HL-60/S4 (cell line): ENCODE measurements around the gene SSX2IP.
"Not testable (repeated sequence)": the region's sequence is repeated elsewhere in the genome, so short reads cannot be mapped to it uniquely, and the experiment has no call there.

Experiments
- in situ Hi-C: fragments of 300-500 bp; cut with MboI; formaldehyde crosslinking; loops from 2 replicates; pipeline ENCODE4 v1.14.3; 2022; ENCODE audit warnings: low sequenced_read_pairs

The SSX2IP gene, protein sequence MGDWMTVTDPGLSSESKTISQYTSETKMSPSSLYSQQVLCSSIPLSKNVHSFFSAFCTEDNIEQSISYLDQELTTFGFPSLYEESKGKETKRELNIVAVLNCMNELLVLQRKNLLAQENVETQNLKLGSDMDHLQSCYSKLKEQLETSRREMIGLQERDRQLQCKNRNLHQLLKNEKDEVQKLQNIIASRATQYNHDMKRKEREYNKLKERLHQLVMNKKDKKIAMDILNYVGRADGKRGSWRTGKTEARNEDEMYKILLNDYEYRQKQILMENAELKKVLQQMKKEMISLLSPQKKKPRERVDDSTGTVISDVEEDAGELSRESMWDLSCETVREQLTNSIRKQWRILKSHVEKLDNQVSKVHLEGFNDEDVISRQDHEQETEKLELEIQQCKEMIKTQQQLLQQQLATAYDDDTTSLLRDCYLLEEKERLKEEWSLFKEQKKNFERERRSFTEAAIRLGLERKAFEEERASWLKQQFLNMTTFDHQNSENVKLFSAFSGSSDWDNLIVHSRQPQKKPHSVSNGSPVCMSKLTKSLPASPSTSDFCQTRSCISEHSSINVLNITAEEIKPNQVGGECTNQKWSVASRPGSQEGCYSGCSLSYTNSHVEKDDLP

DNA sequence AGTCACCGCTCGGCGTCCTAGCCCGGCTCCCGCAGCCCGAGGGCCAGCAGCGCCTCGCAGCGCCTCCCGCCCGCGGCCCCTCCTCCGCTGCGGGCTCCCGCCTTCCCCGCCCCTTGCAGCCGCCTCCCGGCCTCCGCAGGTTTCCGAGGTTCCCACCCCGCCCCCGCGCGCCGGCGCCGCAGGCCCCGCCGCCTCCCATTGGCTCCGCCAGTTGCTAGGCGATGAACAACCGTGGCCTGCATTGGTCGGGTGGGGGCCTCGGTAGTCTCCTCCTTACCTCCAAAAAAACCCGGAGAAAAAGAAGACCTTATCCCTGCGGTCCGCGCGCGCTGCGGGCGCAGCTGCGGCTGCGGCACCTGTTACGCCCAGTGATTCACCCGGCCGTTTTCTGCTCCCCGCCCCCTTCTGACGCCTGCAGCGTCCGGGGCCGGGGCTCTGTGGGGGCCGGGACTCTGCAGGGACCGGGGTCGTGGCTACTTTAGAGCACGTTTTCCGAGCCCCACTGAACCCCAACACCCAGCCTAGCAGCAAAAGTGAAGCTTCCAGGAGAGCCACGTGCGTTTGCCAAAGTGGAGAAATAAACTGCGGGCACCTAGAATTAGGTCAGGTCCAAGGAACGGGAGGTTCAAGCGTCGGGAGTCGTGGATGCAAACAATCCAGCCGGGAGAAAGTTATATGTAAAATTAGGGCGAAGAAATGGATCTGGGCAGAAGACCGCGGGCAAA lies at the start of gene SSX2IP:
TSS of gene SSX2IP (minus strand) at position 65 of the 725 bp plus-strand sequence. CDS start 19,242 bp downstream, outside the sequence.
- in situ Hi-C loops: no loop called here

DNA sequence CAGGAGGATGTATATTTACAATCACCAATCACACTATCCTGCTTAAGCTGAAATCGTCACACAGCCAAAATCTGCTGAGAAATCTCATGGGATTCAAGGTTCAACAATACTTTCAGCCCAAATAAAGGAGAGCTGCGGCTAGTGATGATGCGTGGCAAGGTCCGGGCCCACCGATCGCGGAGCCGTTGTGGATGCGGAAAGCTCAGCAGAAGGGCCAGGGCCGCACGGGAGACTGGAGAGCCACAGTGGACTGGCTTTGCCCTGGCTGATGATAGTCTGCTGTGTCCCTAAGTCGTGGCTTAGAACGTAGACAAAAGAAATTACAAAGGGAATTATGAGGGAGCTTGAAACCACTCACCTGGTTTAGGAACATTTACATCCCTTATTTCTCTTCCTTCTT lies 48.0 kb upstream of the SSX2IP start:
- in situ Hi-C loops: no loop called here

DNA sequence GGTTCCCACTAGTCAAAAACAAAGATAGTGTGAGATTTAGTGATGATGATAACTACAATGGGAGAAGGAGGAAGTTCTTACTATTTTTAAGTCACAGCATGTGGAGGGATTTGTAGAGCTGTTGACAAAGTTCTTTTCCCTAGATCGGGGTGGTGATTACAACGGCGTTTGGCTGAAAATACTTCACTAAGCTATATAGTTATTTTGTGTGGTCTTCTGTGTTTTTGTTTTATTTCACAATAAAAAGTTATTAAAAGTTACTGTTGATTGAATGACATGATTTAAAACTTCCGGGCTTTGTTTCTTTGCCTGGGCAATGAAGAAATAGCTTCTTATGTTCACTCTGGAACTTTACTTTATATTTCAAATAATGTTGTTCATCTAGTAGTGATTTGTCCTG lies 47.3 kb upstream of the SSX2IP start:
- in situ Hi-C loops: no loop called here

DNA sequence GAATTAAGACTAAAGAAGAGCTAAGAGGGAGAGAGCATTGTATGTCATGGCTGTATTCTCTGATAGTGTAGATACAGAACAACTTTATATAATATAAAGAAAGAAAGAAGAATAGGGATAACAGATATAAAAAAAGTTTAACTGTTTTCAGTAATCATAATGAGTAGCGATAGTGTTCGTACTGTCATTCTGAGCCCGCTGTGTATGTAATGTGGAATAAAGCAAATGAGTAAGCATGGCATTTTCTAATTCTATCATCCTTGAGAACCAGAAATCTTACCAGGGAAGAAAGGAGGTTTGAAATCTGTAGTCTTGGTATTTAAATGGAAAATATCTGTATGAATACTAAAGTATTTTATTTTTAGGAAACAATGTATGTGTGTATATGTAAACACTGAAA lies 46.7 kb upstream of the SSX2IP start:
- in situ Hi-C loops: no loop called here

DNA sequence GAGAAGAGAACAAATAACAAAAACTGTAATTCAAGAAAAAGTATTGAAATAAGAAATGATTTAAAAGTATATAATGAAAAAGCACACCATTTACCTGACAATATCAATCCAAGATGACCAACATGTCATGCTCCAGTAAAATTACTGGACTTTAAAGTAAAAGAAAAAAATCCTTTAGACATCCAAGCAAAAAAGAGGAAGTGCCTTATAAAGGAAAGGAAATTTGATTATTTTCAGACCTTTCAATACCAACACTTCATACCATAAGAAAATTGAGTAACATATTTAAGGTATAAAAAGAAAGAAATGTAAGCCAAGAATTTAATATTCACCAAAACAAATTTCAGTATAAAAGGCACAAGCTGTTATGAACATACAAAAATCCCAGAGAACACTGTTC lies 46.2 kb upstream of the SSX2IP start:
- in situ Hi-C loops: no loop called here

DNA sequence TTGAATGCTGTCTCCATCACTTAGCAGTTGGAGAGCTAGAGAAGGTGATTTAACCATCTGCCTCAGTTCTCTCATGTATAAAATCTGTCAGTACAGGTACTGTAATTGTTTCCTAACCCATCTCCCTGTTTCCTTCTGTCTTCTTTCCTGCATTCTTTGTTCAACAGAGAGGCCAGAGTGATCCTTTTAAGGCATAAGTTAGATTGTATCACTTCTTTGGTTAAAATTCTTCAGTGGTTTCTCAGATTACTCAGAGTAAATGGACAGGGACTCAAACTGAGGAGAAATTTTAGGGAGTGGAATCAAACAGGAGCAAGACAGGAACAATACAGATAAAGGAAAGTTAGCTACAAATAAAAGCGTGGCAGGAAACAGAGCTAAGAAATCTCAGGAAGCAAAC lies 45.2 kb upstream of the SSX2IP start:
- in situ Hi-C loops: no loop called here

DNA sequence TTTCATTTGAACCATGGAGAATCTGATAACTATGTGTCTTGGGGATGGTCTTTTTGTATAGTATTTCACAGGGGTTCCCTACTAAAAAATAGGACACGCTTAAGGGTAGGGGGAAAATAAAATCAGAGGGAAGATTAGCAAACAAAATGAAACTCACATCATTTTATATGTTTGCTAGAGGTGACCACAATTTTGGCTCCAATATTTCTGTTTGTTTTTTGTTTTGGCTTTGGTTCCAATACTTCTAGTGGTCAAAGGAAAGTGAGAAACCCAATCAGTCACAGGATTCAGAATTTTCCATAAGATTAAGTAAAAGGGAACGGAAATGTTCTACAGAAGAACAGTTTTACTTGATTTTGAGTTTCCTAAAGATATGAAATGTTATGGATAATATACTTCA lies 42.3 kb upstream of the SSX2IP start:
- in situ Hi-C loops: no loop called here

DNA sequence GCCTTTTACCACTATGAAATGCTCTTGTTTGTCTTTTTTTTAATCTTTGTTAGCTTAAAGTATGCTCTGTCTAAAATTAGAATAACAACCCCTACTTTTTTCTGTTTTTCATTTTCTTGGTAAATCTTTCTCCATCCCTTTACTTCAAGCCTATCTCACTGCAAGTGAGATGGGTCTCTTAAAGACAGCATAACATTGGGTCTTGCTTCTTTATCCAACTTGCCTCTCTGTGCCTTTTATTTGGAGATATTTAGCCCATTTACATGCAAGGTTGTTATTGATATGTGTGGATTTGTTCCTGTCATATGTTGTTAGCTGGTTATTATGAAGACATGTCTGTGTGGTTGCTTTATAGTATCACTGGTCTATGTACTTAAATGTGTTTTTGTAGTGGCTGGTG lies 41.3 kb upstream of the SSX2IP start:
- in situ Hi-C loops: no loop called here

DNA sequence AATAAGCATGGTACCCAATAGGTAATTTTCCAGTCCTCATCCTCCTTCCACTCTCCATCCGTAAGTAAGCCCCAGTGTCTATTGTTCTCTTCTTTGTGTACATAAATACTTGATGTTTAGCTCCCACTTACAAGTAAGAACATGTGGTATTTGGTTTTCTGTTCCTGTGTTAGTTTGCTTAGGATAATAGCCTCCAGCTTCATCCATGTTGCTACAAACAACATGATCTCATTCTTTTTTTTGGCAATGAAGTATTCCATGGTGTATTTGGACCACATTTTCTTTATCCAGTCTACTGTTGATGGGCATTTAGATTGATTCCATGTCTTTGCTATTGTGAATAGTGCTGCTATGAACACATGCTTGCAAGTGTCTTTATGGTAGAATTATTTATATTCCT lies 37.5 kb upstream of the SSX2IP start:
- in situ Hi-C loops: not testable (repeated sequence)

DNA sequence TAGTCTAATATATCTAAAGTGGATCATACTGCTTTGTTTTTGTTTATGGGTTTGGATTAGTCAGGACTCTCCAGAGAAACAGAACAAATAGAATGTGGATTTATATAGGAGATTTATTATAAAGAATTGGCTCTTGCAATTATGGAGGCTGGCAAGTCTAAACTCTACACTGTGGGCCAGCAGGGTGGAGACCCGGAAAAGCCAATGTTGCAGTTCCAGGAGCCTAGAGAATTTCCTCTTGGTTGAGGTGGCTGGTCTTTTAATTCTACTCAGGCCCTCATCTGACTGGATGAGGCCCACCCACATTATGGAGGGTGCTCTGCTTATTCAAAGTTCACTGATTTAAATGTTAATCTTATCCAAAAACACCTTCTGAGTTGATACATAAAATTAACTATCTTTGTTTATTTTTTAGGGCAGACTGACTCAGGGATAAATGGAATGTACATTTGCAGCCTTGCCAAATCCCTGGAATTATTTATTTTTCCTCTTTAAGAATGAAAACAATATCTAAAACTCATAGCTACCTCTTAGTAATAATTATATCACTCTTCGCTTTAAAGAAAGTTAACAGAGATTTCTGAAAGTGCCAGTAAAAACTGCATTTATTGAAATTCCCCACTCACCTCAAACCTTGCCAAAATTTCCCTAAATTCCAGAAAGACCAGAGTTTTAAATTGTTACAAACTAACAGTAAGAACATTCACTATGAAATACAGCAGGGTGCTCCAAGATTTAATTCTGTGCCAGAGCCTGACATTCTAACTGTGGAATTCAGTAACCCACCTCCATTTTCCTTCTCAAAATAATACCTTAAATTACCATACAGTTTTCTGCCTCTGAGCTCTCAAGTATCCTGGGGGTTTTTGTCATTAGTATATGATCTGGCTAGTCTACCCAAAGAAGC lies 36.6 kb upstream of the SSX2IP start:
- in situ Hi-C loops: no loop called here

DNA sequence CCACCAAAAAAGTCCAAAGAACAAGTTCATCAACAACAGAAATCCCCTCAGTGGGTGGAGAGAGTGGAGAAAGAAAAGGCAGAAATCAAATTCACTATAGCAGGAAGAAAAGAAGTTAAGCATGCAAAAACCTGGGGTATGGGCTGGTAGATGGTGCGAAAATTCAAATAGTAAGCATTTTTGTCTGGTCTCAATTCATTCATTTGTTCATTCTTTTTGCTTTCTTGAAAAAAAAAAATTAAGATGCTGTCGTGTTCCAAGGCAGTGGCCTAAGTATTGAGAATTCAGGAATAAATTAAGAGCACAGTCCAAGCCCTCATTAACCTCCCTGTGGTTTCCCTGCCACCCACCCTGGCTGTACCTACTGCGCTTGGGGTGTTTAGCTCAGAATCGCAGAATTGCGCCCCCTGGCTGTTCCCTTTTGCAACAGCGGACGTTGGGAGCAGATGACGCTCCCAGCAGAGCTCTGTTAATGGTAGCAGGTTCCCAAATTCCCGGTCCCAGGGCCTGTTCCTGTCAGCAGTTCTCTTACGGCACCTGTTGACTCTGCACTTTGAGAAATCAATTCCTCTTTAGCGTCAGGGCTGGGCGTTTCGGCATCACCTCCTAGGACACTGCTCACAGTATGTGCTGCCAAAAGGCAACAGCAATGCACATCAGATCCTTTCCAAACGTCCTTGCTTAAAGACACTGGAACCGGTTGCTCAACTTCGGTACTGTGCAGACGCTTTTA lies 34.0 kb upstream of the SSX2IP start:
- in situ Hi-C loops: no loop called here

DNA sequence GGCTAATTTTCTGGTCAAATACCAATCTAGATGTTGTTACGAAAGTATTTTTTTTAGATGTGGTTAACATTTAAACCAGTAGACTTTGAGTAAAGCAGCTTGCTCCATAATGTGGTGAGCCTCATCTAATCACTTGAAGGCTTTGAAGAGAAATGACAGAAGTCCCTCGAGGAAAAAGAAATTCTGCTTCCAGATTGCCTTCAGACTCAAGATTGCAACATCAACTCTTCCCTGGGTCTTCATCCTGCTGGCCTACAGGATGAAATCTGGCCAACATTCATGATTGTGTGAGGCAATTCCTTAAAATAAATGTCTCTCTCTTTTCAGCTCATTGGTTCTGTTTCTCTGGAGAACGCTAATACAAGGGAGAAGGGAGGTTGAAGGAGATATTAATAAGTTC lies 32.5 kb upstream of the SSX2IP start:
- in situ Hi-C loops: no loop called here

DNA sequence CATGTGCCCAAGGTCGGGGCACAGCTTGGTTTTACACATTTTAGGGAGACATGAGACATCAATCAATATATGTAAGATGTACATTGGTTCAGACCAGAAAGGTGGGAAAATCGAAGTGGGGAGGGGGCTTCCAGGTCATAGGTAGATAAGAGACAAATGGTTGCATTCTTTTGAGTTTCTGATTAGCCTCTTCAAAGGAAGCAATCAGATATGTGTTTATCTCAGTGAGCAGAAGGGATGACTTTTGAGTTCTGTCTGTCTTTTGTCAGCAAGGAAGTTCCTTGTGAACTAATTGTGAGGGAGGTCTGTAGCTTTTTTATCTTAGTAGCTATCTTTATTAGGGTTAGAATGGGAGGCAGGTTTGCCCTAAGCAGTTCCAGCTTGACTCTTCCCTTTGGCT lies 31.6 kb upstream of the SSX2IP start:
- in situ Hi-C loops: not testable (repeated sequence)

DNA sequence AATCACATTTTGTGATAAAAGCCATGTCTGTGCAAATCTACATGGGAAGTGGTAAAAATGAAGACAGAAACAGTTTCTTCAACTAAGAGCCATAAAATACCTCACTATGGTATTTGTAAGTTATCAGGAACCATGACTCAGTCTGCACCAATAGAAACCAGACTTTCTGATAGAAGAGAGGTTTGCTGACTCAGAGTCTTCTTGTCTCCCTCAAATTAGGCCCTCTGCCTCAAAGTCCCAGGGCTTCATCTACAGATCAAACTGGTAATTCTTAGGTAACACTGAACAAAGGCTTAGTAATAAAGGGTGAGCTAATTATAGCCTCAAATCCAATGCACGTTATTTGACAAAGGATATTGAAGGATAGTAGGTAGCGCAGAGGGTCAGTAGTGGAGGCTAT lies 30.9 kb upstream of the SSX2IP start:
- in situ Hi-C loops: no loop called here

DNA sequence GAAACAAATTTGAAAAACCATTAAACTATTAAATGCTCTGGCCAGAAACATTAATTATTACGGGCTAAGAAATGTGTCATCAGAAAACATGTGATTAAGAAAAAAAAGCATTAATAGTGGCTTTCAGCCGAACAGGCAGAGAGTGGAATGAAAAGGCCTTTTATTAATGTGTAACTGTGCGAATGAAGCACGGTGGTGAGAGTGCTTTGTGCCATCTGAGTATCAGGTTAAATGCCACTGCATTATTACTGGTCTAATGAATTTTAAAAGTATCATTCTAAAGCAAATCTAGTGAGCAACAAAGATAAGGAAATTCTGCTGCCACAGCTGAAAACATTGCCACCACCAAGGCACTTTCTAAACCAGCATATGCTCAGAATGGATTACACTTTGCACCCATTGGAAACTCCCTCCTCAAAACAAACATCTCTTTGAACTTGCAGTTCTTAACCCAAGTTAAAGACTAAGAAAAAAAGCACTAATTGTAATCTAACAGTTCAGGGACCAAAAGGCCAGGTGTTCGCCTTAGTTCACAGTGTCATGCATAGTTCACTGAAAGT lies 30.0 kb upstream of the SSX2IP start:
- in situ Hi-C loops: no loop called here

DNA sequence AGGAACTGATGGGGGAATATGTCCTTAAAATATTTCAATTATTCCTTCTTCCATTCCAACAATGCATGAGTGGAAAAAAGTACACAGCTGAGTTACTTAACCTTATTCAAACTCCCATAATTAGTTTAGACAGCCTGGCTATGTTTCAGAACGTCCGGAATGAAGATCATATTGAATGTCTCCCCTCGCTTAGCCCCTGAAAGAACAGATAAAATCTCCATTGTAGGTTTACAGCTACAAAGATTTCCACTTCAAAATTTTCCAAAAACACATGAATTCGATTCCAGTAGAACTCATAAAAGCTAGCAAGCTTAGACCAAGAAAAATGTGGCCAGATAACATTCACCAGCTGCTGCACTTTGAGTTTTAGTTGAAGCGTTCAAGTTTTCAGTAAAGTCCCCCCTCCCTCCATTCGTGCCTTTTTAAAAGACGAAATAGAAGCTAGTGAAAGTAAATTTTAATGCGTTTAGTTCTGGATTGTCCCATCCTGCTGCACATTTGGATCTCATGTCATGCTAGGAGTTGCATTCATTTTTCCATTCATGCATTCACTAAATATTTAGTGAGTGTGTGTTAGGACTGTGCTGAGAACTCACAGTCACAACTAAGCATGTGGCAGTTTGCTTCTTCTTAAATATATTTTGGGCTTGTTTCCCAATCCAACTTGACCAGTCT lies 29.4 kb upstream of the SSX2IP start:
- in situ Hi-C loops: no loop called here

DNA sequence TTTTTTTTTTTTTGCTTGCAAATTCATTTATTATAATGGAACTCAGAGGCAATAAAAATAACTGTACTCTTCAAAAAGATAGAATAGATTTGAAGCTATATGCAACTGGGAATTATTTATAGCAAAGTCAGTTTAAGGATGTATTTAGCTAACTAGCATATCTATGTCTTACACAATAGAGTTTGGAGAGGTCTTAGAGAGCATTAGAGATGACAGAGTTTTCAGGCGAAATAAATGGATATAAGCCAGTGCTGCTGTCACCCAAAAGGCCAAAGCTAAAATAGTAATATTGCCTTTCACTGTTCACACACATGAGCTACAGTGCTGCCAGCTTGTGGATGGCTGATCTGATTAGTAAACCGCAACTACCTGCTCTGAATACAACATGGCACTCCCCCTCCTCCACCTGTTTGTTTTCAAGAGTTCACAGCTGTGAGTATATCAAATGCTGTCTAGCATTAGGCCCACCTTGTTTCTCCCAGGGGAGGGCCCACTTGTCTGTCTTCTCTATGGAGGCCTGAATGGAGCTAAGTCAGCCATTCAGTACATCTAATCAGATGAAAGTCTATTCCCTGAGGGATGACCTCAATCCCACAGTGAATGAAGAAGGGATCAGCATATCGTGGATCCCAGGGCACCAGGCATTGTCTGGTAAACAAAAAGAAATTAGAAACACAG lies 25.2 kb upstream of the SSX2IP start:
- in situ Hi-C loops: no loop called here

DNA sequence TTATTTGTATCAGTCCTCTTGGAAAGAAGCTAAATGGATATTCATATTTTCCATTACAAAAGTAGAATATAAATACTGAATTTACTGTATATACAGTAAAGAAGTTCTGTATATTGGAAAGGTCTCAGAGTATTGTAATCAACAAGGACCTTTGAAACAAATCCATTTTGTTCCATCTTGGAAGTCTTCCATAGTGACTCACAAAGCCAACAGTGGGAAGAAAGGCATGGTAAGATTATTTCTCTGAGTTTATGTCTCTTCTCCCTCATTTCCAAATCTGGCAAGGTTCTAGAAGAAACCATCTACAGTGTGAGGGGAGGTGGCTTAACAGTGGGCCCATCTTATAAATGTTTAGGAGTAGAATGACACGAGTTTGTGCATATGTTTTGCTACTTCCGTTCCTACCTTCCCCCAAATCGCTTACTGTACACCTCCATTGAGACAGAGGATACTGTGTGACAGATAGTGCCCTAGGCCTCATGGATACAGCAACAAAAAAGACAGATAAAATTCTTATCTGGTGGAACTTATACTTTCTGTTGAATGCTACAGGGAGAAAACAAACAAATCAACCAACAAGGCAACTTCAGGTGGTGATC lies 22.1 kb upstream of the SSX2IP start:
- in situ Hi-C loops: no loop called here
